ENCODE data around the gene AFDN. TPM values are rescaled to one million over a fixed set of nuclear protein-coding genes. Genes with fewer than 3 reads are reported as not detected.

AFDN gene
- total RNA-seq, 1 experiment from 2014 or later: 107 TPM

DNA sequence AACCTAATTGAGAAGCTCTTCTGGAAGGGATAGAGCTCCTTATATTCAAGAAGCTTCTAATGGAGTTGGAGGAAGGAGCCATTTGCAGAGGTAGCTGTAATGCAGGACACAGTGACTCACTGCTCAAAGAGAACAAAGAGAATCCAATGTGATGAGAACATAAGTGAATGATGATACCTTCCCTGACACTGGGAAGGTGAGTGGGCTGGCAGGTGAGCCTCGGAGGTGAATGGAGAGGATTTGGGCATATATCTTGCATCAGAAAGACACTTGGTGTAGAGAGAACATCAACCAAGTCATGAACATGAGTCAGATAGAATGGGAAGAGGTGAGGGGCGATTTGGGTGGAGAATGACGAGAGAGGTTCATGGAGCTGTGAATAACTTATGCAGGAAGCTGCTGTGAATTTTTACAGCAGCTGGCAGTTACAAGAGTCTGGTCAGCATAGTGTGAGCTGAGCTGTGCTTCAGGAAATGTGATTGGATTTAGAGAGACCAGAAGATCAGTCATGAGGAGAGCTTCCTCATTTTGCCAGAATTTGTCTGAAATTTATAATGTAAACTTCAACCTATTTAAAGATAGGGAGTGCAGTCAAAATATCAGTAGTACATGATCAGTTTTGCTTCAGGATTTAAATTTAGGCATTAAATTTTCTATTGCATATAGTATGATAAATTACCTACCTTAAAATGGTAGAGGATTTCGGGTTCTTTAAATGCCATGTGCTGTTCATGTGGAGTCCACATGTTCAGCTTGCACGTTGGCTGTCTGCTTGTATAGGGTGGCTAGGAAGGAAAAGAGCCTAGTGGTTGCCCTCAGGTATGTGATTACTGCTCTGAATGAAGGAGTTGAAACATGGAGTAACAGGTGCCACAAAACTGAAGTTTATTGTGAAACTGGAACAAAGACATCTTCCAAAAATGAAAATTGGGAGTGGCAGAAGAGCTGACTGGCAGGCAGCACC lies 111.5 kb downstream of the AFDN start:
- intact Hi-C loops (cut with micrococcal nuclease; ENCODE audit: unreplicated experiment): no loop called here
- POLR2A ChIA-PET (ENCODE audit: low non-redundant PET): no interaction called here
- peaks cover under 1% of the 10 kb centered on the region for H3K36me3 ChIP-seq (ENCODE audit: insufficient read depth, low read length, poor library complexity, severe bottlenecking)
- BruUV-seq (replicated peaks): no TSS peak
- CTCF ChIA-PET: no interaction called here
- H3K4me1 ChIP-seq (ENCODE audit: insufficient read depth, low read length, poor library complexity, severe bottlenecking): no peaks in the 10 kb centered on the region
- no peaks in the 10 kb centered on the region for H3K9me3 ChIP-seq (ENCODE audit: low read depth, low read length, poor library complexity, severe bottlenecking)
- no peak for DNase-seq (ENCODE audit: low spot score)
- H3K27ac ChIP-seq (ENCODE audit: low read depth, low read length, poor library complexity, severe bottlenecking): no peak overlapping the region
- H3K4me3 ChIP-seq (ENCODE audit: low read depth, low read length, poor library complexity, severe bottlenecking): no peak overlapping the region
- H3K27me3 ChIP-seq (replicated peaks; ENCODE audit: insufficient read depth, low read depth, low read length, poor library complexity): no peaks in the 10 kb centered on the region
- TF ChIP-seq, protein P1, sequence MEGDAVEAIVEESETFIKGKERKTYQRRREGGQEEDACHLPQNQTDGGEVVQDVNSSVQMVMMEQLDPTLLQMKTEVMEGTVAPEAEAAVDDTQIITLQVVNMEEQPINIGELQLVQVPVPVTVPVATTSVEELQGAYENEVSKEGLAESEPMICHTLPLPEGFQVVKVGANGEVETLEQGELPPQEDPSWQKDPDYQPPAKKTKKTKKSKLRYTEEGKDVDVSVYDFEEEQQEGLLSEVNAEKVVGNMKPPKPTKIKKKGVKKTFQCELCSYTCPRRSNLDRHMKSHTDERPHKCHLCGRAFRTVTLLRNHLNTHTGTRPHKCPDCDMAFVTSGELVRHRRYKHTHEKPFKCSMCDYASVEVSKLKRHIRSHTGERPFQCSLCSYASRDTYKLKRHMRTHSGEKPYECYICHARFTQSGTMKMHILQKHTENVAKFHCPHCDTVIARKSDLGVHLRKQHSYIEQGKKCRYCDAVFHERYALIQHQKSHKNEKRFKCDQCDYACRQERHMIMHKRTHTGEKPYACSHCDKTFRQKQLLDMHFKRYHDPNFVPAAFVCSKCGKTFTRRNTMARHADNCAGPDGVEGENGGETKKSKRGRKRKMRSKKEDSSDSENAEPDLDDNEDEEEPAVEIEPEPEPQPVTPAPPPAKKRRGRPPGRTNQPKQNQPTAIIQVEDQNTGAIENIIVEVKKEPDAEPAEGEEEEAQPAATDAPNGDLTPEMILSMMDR (conservative IDR thresholded peaks at IDR 0.05; ENCODE audit: low read depth, low read length): no peak
- TF ChIP-seq EZH2 (IDR thresholded peaks at IDR 0.05; ENCODE audit: borderline replicate concordance, low read depth, low read length, poor library complexity, severe bottlenecking): no peak

DNA sequence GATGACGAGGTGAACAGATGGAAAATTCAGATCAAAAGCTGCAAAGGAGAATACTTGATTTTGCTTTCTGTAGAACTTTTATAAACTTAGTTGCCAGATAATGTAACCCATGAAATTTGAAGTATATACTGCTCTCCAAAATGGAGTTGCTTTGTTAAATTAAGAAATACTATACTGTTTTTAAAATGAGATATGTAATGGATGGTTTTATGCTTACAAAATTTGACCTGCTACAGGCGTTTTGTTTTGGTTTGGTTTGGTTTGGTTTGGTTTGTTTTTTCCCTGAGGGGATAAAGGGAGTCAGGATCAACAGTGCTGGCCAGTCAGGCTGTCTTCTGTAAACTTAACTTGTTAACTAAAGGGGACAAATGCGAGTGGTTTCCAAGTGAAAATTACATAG lies 115.1 kb downstream of the AFDN start:
- no peaks in the 10 kb centered on the region for H3K27me3 ChIP-seq (replicated peaks; ENCODE audit: insufficient read depth, low read depth, low read length, poor library complexity)
- BruUV-seq (replicated peaks): no TSS peak
- H3K27ac ChIP-seq (ENCODE audit: low read depth, low read length, poor library complexity, severe bottlenecking): no peak overlapping the region
- intact Hi-C loops (cut with micrococcal nuclease; ENCODE audit: unreplicated experiment): no loop called here
- TF ChIP-seq, protein P1 (conservative IDR thresholded peaks at IDR 0.05; ENCODE audit: low read depth, low read length): no peak
- no peak for TF ChIP-seq EZH2 (IDR thresholded peaks at IDR 0.05; ENCODE audit: borderline replicate concordance, low read depth, low read length, poor library complexity, severe bottlenecking)
- CTCF ChIA-PET: no interaction called here
- no peak overlapping the region for H3K4me3 ChIP-seq (ENCODE audit: low read depth, low read length, poor library complexity, severe bottlenecking)
- no peaks in the 10 kb centered on the region for H3K9me3 ChIP-seq (ENCODE audit: low read depth, low read length, poor library complexity, severe bottlenecking)
- H3K36me3 ChIP-seq (ENCODE audit: insufficient read depth, low read length, poor library complexity, severe bottlenecking): peaks cover 30% of the 10 kb centered on the region
- DNase-seq (ENCODE audit: low spot score): no peak
- H3K4me1 ChIP-seq (ENCODE audit: insufficient read depth, low read length, poor library complexity, severe bottlenecking): no peaks in the 10 kb centered on the region
- POLR2A ChIA-PET (ENCODE audit: low non-redundant PET): no interaction called here

DNA sequence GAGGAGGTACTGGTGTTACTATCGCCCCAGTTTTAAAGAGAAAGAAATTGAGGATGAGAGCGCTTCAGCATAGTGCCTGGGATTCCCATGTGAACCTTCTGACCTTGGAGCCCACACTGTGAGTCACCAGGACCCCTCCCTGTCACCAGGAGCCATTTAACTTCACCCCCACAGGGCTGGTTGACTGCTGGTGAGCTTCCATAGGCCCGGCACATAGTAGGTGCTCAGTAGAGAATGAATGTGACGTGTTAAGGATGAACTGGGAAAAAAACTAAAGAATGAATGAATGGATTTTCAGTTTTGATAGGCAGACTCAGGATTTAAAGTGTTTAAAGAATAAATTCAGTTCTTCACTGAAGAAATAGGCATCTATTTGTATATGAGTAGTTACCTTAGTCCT lies 117.4 kb downstream of the AFDN start:
- Histone ChIP-seq H3K27ac (ENCODE audit: low read depth, low read length, poor library complexity, severe bottlenecking) (no peak overlapping the region), H3K27me3 (replicated peaks; ENCODE audit: insufficient read depth, low read depth, low read length, poor library complexity) (no peaks in the 10 kb centered on the region), H3K36me3 (ENCODE audit: insufficient read depth, low read length, poor library complexity, severe bottlenecking) (peaks cover 48% of the 10 kb centered on the region), H3K4me1 (ENCODE audit: insufficient read depth, low read length, poor library complexity, severe bottlenecking) (no peaks in the 10 kb centered on the region), H3K9me3 (ENCODE audit: low read depth, low read length, poor library complexity, severe bottlenecking) (no peaks in the 10 kb centered on the region), H3K4me3 (ENCODE audit: low read depth, low read length, poor library complexity, severe bottlenecking) (no peak overlapping the region)
- no TSS peak for BruUV-seq (replicated peaks)
- intact Hi-C loops (cut with micrococcal nuclease; ENCODE audit: unreplicated experiment): no loop called here
- DNase-seq (ENCODE audit: low spot score): no peak
- POLR2A ChIA-PET (ENCODE audit: low non-redundant PET): interaction anchor here (0.6 kb wide), 1 partner anchor 91 kb away, joined by 3 read pairs; no protein-coding TSS in a partner anchor
- TF ChIP-seq, protein P1 (conservative IDR thresholded peaks at IDR 0.05; ENCODE audit: low read depth, low read length): no peak
- no peak for TF ChIP-seq EZH2 (IDR thresholded peaks at IDR 0.05; ENCODE audit: borderline replicate concordance, low read depth, low read length, poor library complexity, severe bottlenecking)
- CTCF ChIA-PET: no interaction called here
